ENCODE data around the gene MRPS21. TPM values are rescaled to one million over a fixed set of nuclear protein-coding genes. Genes with fewer than 3 reads are reported as not detected.
"Not testable (repeated sequence)": the region's sequence is repeated elsewhere in the genome, so short reads cannot be mapped to it uniquely, and the experiment has no call there.

MRPS21 gene
- total RNA-seq, 4 donors from 2014 or later: 31.4 to 55.5 (median 44.3) TPM

GRCh38 chr1:150302338-150302737, 8.7 kb downstream of the MRPS21 start:
- Histone ChIP-seq H3K27me3 (no peaks in the 10 kb centered on the region), H3K4me3 (no peak overlapping the region), H3K4me1 (no peaks in the 10 kb centered on the region), H3K27ac (no peak overlapping the region), H3K9me3 (no peaks in the 10 kb centered on the region), H3K36me3 (peaks cover 0 to 87% (median 5%) of the 10 kb centered on the region in 3 donors)
- WGBS, 2 donors: 89 to 90% methylated on average over 6 of the region's 6 CpGs
- no peak for DNase-seq (ENCODE audit: low spot score in 2 of 2)
- TF ChIP-seq CTCF (IDR thresholded peaks at IDR 0.05) (no peak), EP300 (IDR thresholded peaks at IDR 0.05) (no peak), POLR2A (IDR thresholded peaks at IDR 0.05) (no peak)

- no peak for TF ChIP-seq EP300 (IDR thresholded peaks at IDR 0.05)
- TF ChIP-seq POLR2A (IDR thresholded peaks at IDR 0.05): no peak
- TF ChIP-seq CTCF (IDR thresholded peaks at IDR 0.05): no peak
- H3K9me3 ChIP-seq: no peaks in the 10 kb centered on the region
- DNase-seq (ENCODE audit: low spot score in 2 of 2): no peak
- H3K4me1 ChIP-seq: no peaks in the 10 kb centered on the region
- H3K4me3 ChIP-seq: no peak overlapping the region
- no peak overlapping the region for H3K27ac ChIP-seq
- H3K27me3 ChIP-seq: no peaks in the 10 kb centered on the region
- WGBS, 2 donors: 86 to 91% methylated on average over 2 of the region's 2 CpGs
- H3K36me3 ChIP-seq: peaks cover 0 to 87% (median 5%) of the 10 kb centered on the region in 3 donors
Measured at GRCh38 chr1:150302902-150303301, 9.2 kb downstream of the MRPS21 start.

GRCh38 chr1:150308585-150308984, 14.9 kb downstream of the MRPS21 start:
- not testable (repeated sequence) for H3K27me3 ChIP-seq; H3K4me3 ChIP-seq; H3K9me3 ChIP-seq; H3K27ac ChIP-seq; DNase-seq (ENCODE audit: low spot score in 2 of 2); H3K4me1 ChIP-seq
- WGBS, 2 donors: 93 to 94% methylated on average over 9 of the region's 9 CpGs
- H3K36me3 ChIP-seq: peaks cover 0 to 57% (median 0%) of the 10 kb centered on the region in 3 donors

- no peaks in the 10 kb centered on the region for H3K4me1 ChIP-seq
- no peaks in the 10 kb centered on the region for H3K27me3 ChIP-seq
- DNase-seq (ENCODE audit: low spot score in 2 of 2): no peak
- TF ChIP-seq POLR2A (IDR thresholded peaks at IDR 0.05) (no peak), CTCF (IDR thresholded peaks at IDR 0.05) (no peak), EP300 (IDR thresholded peaks at IDR 0.05) (no peak)
- no peak overlapping the region for H3K4me3 ChIP-seq
- no peaks in the 10 kb centered on the region for H3K9me3 ChIP-seq
- no peak overlapping the region for H3K27ac ChIP-seq
- peaks cover 0 to 44% (median 0%) of the 10 kb centered on the region in 3 donors for H3K36me3 ChIP-seq
- 83 to 93% methylated on average over 10 of the region's 10 CpGs for WGBS, 2 donors
Measured at GRCh38 chr1:150309758-150310508, 16.3 kb downstream of the MRPS21 start.

GRCh38 chr1:150311762-150312161, 18.1 kb downstream of the MRPS21 start:
- WGBS, 2 donors: 88 to 93% methylated on average over 2 of the region's 2 CpGs
- TF ChIP-seq CTCF (IDR thresholded peaks at IDR 0.05) (no peak), POLR2A (IDR thresholded peaks at IDR 0.05) (no peak), EP300 (IDR thresholded peaks at IDR 0.05) (no peak)

GRCh38 chr1:150314691-150315090, 21.0 kb downstream of the MRPS21 start:
- not testable (repeated sequence) for H3K36me3 ChIP-seq; H3K27me3 ChIP-seq; H3K9me3 ChIP-seq; DNase-seq (ENCODE audit: low spot score in 2 of 2); H3K4me3 ChIP-seq; H3K27ac ChIP-seq; H3K4me1 ChIP-seq
- WGBS, 2 donors: 95 to 97% methylated on average over 4 of the region's 4 CpGs

More at GRCh38 chr1:150311762-150312161, 18.1 kb downstream of the MRPS21 start:
- no peaks in the 10 kb centered on the region for H3K9me3 ChIP-seq
- no peaks in the 10 kb centered on the region for H3K27me3 ChIP-seq
- DNase-seq (ENCODE audit: low spot score in 2 of 2): no peak
- no peak overlapping the region for H3K27ac ChIP-seq
- H3K4me1 ChIP-seq: no peaks in the 10 kb centered on the region
- H3K4me3 ChIP-seq: no peak overlapping the region
- H3K36me3 ChIP-seq: peaks cover 0 to 36% (median 0%) of the 10 kb centered on the region in 3 donors
